GM19328 (cell line): ENCODE results near the gene ATP1A3.
A peak's percentile ranks its signal among the peaks of the same experiment; 100 is the strongest.

Experiments
- ATAC-seq: cut with Tn5 transposase; IDR thresholded peaks from one replicate; pipeline ENCODE4 v1.9.1; 2021; ENCODE audit warnings: mild to moderate bottlenecking, moderate library complexity; ENCODE audit not compliant: unreplicated experiment

Gene ATP1A3

GRCh38 chr19:41987141-41987860 lies 6.7 kb downstream of the ATP1A3 start:
- no peak for ATAC-seq

- ATAC-seq = no peak
Measured at GRCh38 chr19:41984961-41985360, 9.1 kb downstream of the ATP1A3 start.

- ATAC-seq = no peak
Measured at GRCh38 chr19:41981724-41982123, 12.3 kb downstream of the ATP1A3 start.

- no peak for ATAC-seq
Measured at GRCh38 chr19:41978470-41978869, 15.6 kb downstream of the ATP1A3 start.

- ATAC-seq = no peak
Measured at GRCh38 chr19:41977916-41978315, 16.1 kb downstream of the ATP1A3 start.

- ATAC-seq = no peak
Measured at GRCh38 chr19:41974652-41975051, 19.4 kb downstream of the ATP1A3 start.

- no peak for ATAC-seq
Measured at GRCh38 chr19:41971363-41971762, 22.7 kb downstream of the ATP1A3 start.

- no peak for ATAC-seq
Measured at GRCh38 chr19:41969772-41970458, 24.1 kb downstream of the ATP1A3 start.

GRCh38 chr19:41968751-41969595 lies 25.1 kb downstream of the ATP1A3 start:
- ATAC-seq = no peak

GRCh38 chr19:41967054-41967783 lies 26.8 kb downstream of the ATP1A3 start:
- ATAC-seq = no peak

- no peak for ATAC-seq
Measured at GRCh38 chr19:41965106-41965505, 28.9 kb downstream of the ATP1A3 start.

- ATAC-seq = no peak
Measured at GRCh38 chr19:41960973-41961372, 33.1 kb downstream of the ATP1A3 start.

- peak; percentile 81 for ATAC-seq
Measured at GRCh38 chr19:41959056-41960053, 34.7 kb downstream of the ATP1A3 start, which contains the start of gene RABAC1. TSS of gene RABAC1 (minus strand) at chr19:41959321. CDS start at chr19:41959292, 29 bp downstream.

GRCh38 chr19:41958367-41959055 lies 35.5 kb downstream of the ATP1A3 start:
- peak; percentile 46 for ATAC-seq

GRCh38 chr19:41957838-41958366 lies 36.1 kb downstream of the ATP1A3 start:
- no peak for ATAC-seq

- no peak for ATAC-seq
Measured at GRCh38 chr19:41957161-41957837, 36.7 kb downstream of the ATP1A3 start.

GRCh38 chr19:41956621-41957020 lies 37.4 kb downstream of the ATP1A3 start:
- no peak for ATAC-seq

GRCh38 chr19:41955521-41955920 lies 38.5 kb downstream of the ATP1A3 start:
- ATAC-seq = no peak
